Caco-2 (cell line): ENCODE results near the gene GPR25. TPM values are rescaled to one million over a fixed set of nuclear protein-coding genes. Genes with fewer than 3 reads are reported as not detected.

Experiments used
- BruUV-seq: library from RNA; stranded (reverse); fragments of 400-500 nt; replicated peaks from 2 replicates; lab custom pipeline; 2021; lab: Mats Ljungman, UMichigan
- CTCF ChIA-PET: fragments of 300-600 bp; sonication (Branson Sonifier 250); formaldehyde crosslinking; loops from one replicate; lab custom pipeline; 2022; ENCODE audit warnings: antibody characterized with exemption; lab: Charles Lee
- POLR2A ChIA-PET: fragments of 300-600 bp; sonication (Branson Sonifier 250); formaldehyde crosslinking; loops from one replicate; lab custom pipeline; 2022; ENCODE audit warnings: antibody characterized with exemption; lab: Charles Lee
- DNase-seq, 2 experiments: peaks; one replicate each; pipeline versions ENCODE4 v3.0.0 to v3.0.0-alpha.2; 2020 to 2022
- H3K27me3 ChIP-seq: replicated peaks from 2 replicates; pipeline ENCODE4 v1.6.0; 2011; ENCODE audit warnings: low read length; ENCODE audit not compliant: control insufficient read depth, insufficient read depth
- H3K36me3 ChIP-seq: 2 replicates; pipeline ENCODE4 v1.5.1; 2011; ENCODE audit warnings: low read length; ENCODE audit not compliant: control insufficient read depth, insufficient read depth
- H3K4me1 ChIP-seq: fragments of 250-450 bp; sonication (Bioruptor Pico); 2 replicates; pipeline ENCODE4 v1.5.1; 2020; ENCODE audit warnings: mild to moderate bottlenecking
- H3K4me3 ChIP-seq: 2 replicates; pipeline ENCODE4 v1.5.1; 2011; ENCODE audit warnings: low read depth, mild to moderate bottlenecking, control low read depth, low read length
- H3K9me3 ChIP-seq: fragments of 250-450 bp; sonication (Bioruptor Pico); 2 replicates; pipeline ENCODE4 v1.5.1; 2020; ENCODE audit warnings: mild to moderate bottlenecking, moderate library complexity
- H3K27ac Mint-ChIP-seq: one replicate; pipeline ENCODE4 v1.8.0; 2022; ENCODE audit warnings: mixed read lengths; ENCODE audit not compliant: unreplicated experiment
- H3K27me3 Mint-ChIP-seq: one replicate; pipeline ENCODE4 v1.8.0; 2022; ENCODE audit warnings: mixed read lengths; ENCODE audit not compliant: insufficient read depth, unreplicated experiment
- H3K36me3 Mint-ChIP-seq: one replicate; pipeline ENCODE4 v1.8.0; 2022; ENCODE audit warnings: mild to moderate bottlenecking, mixed read lengths; ENCODE audit not compliant: insufficient read depth, unreplicated experiment
- H3K4me1 Mint-ChIP-seq: one replicate; pipeline ENCODE4 v1.8.0; 2022; ENCODE audit warnings: low read depth, mixed read lengths; ENCODE audit not compliant: unreplicated experiment
- H3K4me3 Mint-ChIP-seq: one replicate; pipeline ENCODE4 v1.8.0; 2022; ENCODE audit warnings: mild to moderate bottlenecking, moderate library complexity, mixed read lengths; ENCODE audit not compliant: unreplicated experiment
- H3K9me3 Mint-ChIP-seq: one replicate; pipeline ENCODE4 v1.8.0; 2022; ENCODE audit warnings: mixed read lengths; ENCODE audit not compliant: unreplicated experiment
- CTCF ChIP-seq, 2 experiments: fragments of 200-600 bp in 1 of 2; IDR thresholded peaks; 1 replicate in 1 of 2; 2 replicates in 1 of 2; pipeline versions ENCODE4 v1.5.1 to v1.8.0; 2011 to 2022; ENCODE audit warnings: antibody characterized with exemption in 1 of 2, control low read depth in 1 of 2, inconsistent platforms in 1 of 2, low read depth in 1 of 2, low read length in 1 of 2, mild to moderate bottlenecking in 1 of 2, moderate library complexity in 1 of 2; ENCODE audit not compliant: insufficient read depth in 1 of 2, severe bottlenecking in 1 of 2, unreplicated experiment in 1 of 2
- intact Hi-C: fragments of 100-400 bp; cut with micrococcal nuclease; formaldehyde crosslinking; loops from one replicate; pipeline ENCODE4 v1.10.0; 2022; ENCODE audit not compliant: unreplicated experiment
- total RNA-seq: library from RNA; stranded (reverse); gene quantifications from 2 replicates; pipeline ENCODE4 v1.2.3, GENCODE V29; 2022

The GPR25 gene
- total RNA-seq, 1 experiment from 2014 or later, result not detected

DNA sequence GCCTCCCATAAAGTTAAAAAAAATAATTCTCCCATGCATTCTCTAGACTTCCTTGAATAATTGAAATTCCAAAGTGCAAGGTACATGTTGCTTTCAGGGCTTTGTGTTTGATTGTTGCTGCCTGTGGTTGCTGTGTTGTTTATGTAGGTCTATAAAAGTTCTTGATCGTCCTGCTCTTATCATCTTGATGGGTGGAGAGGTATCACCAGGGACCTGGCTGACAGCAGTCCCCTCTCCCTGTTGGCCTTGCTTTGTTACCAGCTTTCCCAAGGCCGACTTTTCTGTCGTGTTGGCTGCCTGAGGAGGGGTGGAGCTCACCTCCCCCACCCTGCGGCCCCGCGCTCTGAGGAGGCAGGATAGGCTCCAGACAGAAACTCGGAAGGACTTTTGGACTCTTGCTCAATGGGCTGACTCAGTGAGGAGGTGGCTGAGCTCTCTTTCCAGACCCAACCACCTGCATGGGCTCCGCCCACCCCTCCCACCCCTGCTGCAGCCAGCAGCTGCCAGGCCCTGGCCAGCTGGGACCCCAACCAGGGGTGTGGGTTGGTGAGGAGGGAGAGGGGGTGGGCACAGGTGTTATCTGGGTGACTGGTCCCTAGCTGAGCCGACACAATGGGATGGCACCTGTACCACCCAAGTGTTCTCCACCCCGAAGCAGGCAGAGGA lies 23.9 kb downstream of the GPR25 start:
- no TSS peak for BruUV-seq
- peaks cover 38% of the 10 kb centered on the region for H3K4me1 Mint-ChIP-seq
- no peaks in the 10 kb centered on the region for H3K9me3 Mint-ChIP-seq

GRCh38 chr1:200897259-200897658 lies 24.5 kb downstream of the GPR25 start:
- BruUV-seq, result no TSS peak
- Mint-ChIP-seq H3K27ac (peak overlapping the region; percentile 94), H3K4me3 (peak overlapping the region; percentile 97), H3K27me3 (no peaks in the 10 kb centered on the region), H3K4me1 (peaks cover 43% of the 10 kb centered on the region), H3K36me3 (peaks cover 87% of the 10 kb centered on the region), H3K9me3 (no peaks in the 10 kb centered on the region)
- Histone ChIP-seq H3K4me1 (peaks cover 38% of the 10 kb centered on the region), H3K27me3 (no peaks in the 10 kb centered on the region), H3K9me3 (no peaks in the 10 kb centered on the region), H3K36me3 (peaks cover 18% of the 10 kb centered on the region), H3K4me3 (peak overlapping the region; percentile 27)
- ChIA-PET POLR2A (interaction anchor here (0.6 to 2.3 kb wide), 7 partner anchors 8 to 227 kb away, joined by 3 to 17 read pairs (median 5); partner anchors contain the start of gene DDX59), CTCF (interaction anchor here (0.6 to 1.9 kb wide), 4 partner anchors 29 to 275 kb away, joined by 3 to 13 read pairs (median 6); no protein-coding TSS in a partner anchor)
- DNase-seq, result no peak
- intact Hi-C loops, result loop anchor here (1.0 kb wide), 1 partner anchor 10 kb away; no protein-coding TSS in a partner anchor
- no peak for TF ChIP-seq CTCF (IDR thresholded peaks at IDR 0.05; ENCODE audit: insufficient read depth in 1 of 2, low read depth in 1 of 2, low read length in 1 of 2, severe bottlenecking in 1 of 2, unreplicated experiment in 1 of 2)

More for the DNA sequence above, 23.9 kb downstream of the GPR25 start:
- peaks cover 38% of the 10 kb centered on the region for H3K4me1 ChIP-seq
- ChIA-PET CTCF (interaction anchor here (0.6 to 1.9 kb wide), 6 partner anchors 11 to 274 kb away, joined by 3 to 13 read pairs (median 4); no protein-coding TSS in a partner anchor), POLR2A (interaction anchor here (0.6 to 2.3 kb wide), 11 partner anchors 8 to 1028 kb away, joined by 3 to 17 read pairs (median 4); partner anchors contain the start of gene DDX59)
- Mint-ChIP-seq H3K27me3 (no peaks in the 10 kb centered on the region), H3K4me3 (peak overlapping the region; percentile 97), H3K36me3 (peaks cover 83% of the 10 kb centered on the region), H3K27ac (peak overlapping the region; percentile 94)
- H3K9me3 ChIP-seq, result no peaks in the 10 kb centered on the region
- intact Hi-C loops, result loop anchor here (1.0 kb wide), 1 partner anchor 11 kb away; no protein-coding TSS in a partner anchor
- H3K4me3 ChIP-seq, result peak overlapping the region; percentile 73
- no peaks in the 10 kb centered on the region for H3K27me3 ChIP-seq
- no peak for TF ChIP-seq CTCF (IDR thresholded peaks at IDR 0.05; ENCODE audit: insufficient read depth in 1 of 2, low read depth in 1 of 2, low read length in 1 of 2, severe bottlenecking in 1 of 2, unreplicated experiment in 1 of 2)
- H3K36me3 ChIP-seq, result peaks cover 17% of the 10 kb centered on the region
- DNase-seq, result peak; percentile 97 to 98

DNA sequence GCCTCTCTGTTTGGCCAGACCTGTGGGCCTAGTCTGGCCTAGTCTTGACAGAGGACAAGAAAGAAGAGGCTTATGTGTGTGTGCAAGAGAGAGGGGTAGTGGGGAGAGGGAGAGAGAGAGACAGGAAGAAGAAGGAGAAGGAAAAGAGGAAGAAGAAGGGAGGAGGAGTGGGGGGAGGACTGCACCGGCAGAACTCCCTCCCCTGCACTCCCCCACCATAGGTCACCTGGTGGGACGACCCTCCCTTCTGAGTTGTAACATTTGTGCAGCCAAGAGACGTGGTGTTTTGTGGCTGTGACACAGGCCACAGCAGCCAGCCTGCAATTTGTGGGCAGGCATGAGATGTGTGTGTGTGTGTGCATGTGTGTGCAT lies 26.2 kb downstream of the GPR25 start:
- ChIA-PET POLR2A (no interaction called here), CTCF (no interaction called here)
- DNase-seq, result no peak
- H3K36me3 ChIP-seq, result peaks cover 18% of the 10 kb centered on the region
- H3K4me3 ChIP-seq, result no peak overlapping the region
- H3K27ac Mint-ChIP-seq, result peak overlapping the region; percentile 94
- no TSS peak for BruUV-seq
- H3K27me3 ChIP-seq, result no peaks in the 10 kb centered on the region
- peak overlapping the region; percentile 23 for H3K4me3 Mint-ChIP-seq
- TF ChIP-seq CTCF (IDR thresholded peaks at IDR 0.05; ENCODE audit: insufficient read depth in 1 of 2, low read depth in 1 of 2, low read length in 1 of 2, severe bottlenecking in 1 of 2, unreplicated experiment in 1 of 2), result no peak
- no peaks in the 10 kb centered on the region for H3K9me3 ChIP-seq
- H3K9me3 Mint-ChIP-seq, result no peaks in the 10 kb centered on the region
- H3K4me1 Mint-ChIP-seq, result peaks cover 34% of the 10 kb centered on the region
- intact Hi-C loops, result no loop called here
- H3K36me3 Mint-ChIP-seq, result peaks cover 97% of the 10 kb centered on the region
- peaks cover 36% of the 10 kb centered on the region for H3K4me1 ChIP-seq
- no peaks in the 10 kb centered on the region for H3K27me3 Mint-ChIP-seq
